MG63 (cell line): ENCODE results near the gene CASTOR1. TPM values are rescaled to one million over a fixed set of nuclear protein-coding genes. Genes with fewer than 3 reads are reported as not detected.

ENCODE experiments used
- DNase-seq: peaks from one replicate; pipeline ENCODE4 v3.0.0-alpha.2; 2020
- H3K27me3 ChIP-seq: fragments of 250-450 bp; sonication (Bioruptor Pico); 2 replicates; pipeline ENCODE4 v1.5.1; 2020; ENCODE audit warnings: mild to moderate bottlenecking, moderate library complexity
- H3K36me3 ChIP-seq: fragments of 250-450 bp; sonication (Bioruptor Pico); 2 replicates; pipeline ENCODE4 v1.5.1; 2020; ENCODE audit warnings: mild to moderate bottlenecking, moderate library complexity
- H3K4me3 ChIP-seq: fragments of 250-450 bp; sonication (Bioruptor Pico); 2 replicates; pipeline ENCODE4 v1.5.1; 2020; ENCODE audit warnings: mild to moderate bottlenecking, moderate library complexity
- H3K9me3 ChIP-seq: fragments of 250-450 bp; sonication (Bioruptor Pico); 2 replicates; pipeline ENCODE4 v1.5.1; 2020; ENCODE audit warnings: mild to moderate bottlenecking, moderate library complexity
- total RNA-seq: library from RNA; depleted of rRNA; stranded (reverse); fragments of >200 nt; shearing (Covaris generic); gene quantifications from 2 replicates; pipeline ENCODE4 v1.2.3, GENCODE V29; 2014; ENCODE audit warnings: low replicate concordance; rRNA removed

Gene CASTOR1
- total RNA-seq, 1 experiment from 2014 or later: 2.3 TPM

DNA sequence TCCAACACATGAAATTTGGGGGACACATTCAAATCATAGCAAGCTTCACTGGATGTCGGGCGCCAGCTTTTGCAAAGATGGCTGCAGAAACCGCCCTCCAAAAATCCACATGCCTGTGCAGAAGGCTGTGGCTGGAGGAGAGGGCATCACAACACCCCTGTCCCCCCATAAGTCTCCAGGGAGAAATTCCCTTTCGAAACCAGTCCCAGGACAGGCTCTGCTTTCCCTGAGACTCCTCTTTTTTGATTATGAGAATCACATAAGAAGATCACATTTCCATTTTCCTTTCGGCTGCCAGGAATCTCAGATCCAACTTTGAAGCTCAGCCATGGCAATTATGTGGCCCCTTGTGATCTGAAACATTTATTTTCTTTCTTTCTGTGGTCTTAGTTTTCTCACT is 52.4 kb downstream of the CASTOR1 start:
- no peak for DNase-seq
- Histone ChIP-seq H3K27me3 (no peaks in the 10 kb centered on the region), H3K36me3 (peaks cover 12% of the 10 kb centered on the region; the same call in 1 of the 2 replicates), H3K4me3 (no peak overlapping the region), H3K9me3 (no peaks in the 10 kb centered on the region)

DNA sequence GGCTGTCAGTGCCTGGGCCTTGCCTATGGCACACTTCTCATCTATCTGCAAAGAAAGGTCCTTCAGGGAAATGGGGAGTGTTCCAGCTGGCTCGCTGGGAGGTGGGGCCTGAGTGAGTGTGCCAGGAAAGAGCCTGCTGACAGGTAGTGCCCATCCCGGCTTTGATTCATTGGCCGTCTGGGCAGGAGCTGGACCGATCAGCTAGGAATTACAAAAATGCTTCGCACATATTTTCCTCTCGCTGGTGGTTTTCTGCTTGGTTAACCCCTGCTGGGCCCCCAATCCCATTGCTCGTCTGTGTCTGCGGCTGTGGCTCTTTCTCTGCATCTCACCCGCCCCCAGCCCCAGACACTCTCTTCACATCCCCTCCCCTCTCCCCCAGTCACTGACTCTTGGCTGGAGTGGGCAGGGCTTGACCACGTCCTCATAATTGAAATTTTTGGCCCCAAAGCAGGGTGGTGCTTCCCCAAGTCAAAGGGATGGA is 53.6 kb downstream of the CASTOR1 start:
- DNase-seq: peak; percentile 95
- H3K4me3 ChIP-seq: no peak overlapping the region
- peaks cover 3% of the 10 kb centered on the region; the same call in 1 of the 2 replicates for H3K36me3 ChIP-seq
- H3K27me3 ChIP-seq: no peaks in the 10 kb centered on the region
- no peaks in the 10 kb centered on the region for H3K9me3 ChIP-seq

Other genes with a start within 250 kb of the CASTOR1 start
- gene HORMAD2, start 209.0 kb downstream of the CASTOR1 start, total RNA-seq: not detected in 2 replicates
- 11.1 and 13.0 TPM in 2 replicates for gene LIF, start 42.7 kb downstream of the CASTOR1 start, total RNA-seq
- not detected in 2 replicates for gene OSM, start 22.7 kb downstream of the CASTOR1 start, total RNA-seq
- 17.5 and 25.7 TPM in 2 replicates for gene TBC1D10A, start 37.4 kb upstream of the CASTOR1 start, total RNA-seq
- gene SF3A1, start 67.4 kb upstream of the CASTOR1 start, total RNA-seq: 6.9 and 19.5 TPM in 2 replicates
- 1.0 and 2.6 TPM in 2 replicates for gene CCDC157, start 67.5 kb upstream of the CASTOR1 start, total RNA-seq
- gene RNF215, start 97.9 kb upstream of the CASTOR1 start, total RNA-seq: 26.9 and 29.6 TPM in 2 replicates
- gene SEC14L2, start 107.5 kb upstream of the CASTOR1 start, total RNA-seq: 16.3 and 30.2 TPM in 2 replicates
- gene MTFP1, start 136.3 kb upstream of the CASTOR1 start, total RNA-seq: 25.3 and 35.5 TPM in 2 replicates
- not detected in 2 replicates for gene SEC14L3, start 182.5 kb upstream of the CASTOR1 start, total RNA-seq
- 1.6 and 4.9 TPM in 2 replicates for gene SEC14L4, start 216.2 kb upstream of the CASTOR1 start, total RNA-seq